ENCODE results near the gene CPNE9. TPM values are rescaled to one million over a fixed set of nuclear protein-coding genes. Genes with fewer than 3 reads are reported as not detected.

The CPNE9 gene
- total RNA-seq, 4 donors from 2014 or later = 0.54 to 1.6 (median 1.1) TPM

GRCh38 chr3:9700536-9700935 is 3.1 kb upstream of the CPNE9 start:
- TF ChIP-seq CTCF (IDR thresholded peaks at IDR 0.05) (no peak), POLR2A (IDR thresholded peaks at IDR 0.05) (no peak)
- DNase-seq (ENCODE audit: low spot score in 2 of 2) = no peak
- intact Hi-C loops (cut with DNase I; ENCODE audit: low total_unique reads) = no loop called here
- H3K4me3 ChIP-seq (ENCODE audit: low read depth, poor library complexity, severe bottlenecking) = no peak overlapping the region
- WGBS, 2 donors = 82 to 86% methylated on average over 2 of the region's 2 CpGs

- WGBS, 2 donors = 50 to 61% methylated on average over 7 of the region's 7 CpGs
- H3K4me3 ChIP-seq (ENCODE audit: low read depth, poor library complexity, severe bottlenecking) = no peak overlapping the region
Observed at GRCh38 chr3:9701006-9701405, 2.6 kb upstream of the CPNE9 start.

GRCh38 chr3:9701711-9702110 is 1.9 kb upstream of the CPNE9 start:
- TF ChIP-seq POLR2A (IDR thresholded peaks at IDR 0.05) (no peak), CTCF (IDR thresholded peaks at IDR 0.05) (no peak)
- 92 to 98% methylated on average over 10 of the region's 10 CpGs for WGBS, 2 donors

More at GRCh38 chr3:9701006-9701405, 2.6 kb upstream of the CPNE9 start:
- no peak for DNase-seq (ENCODE audit: low spot score in 2 of 2)
- no peak for TF ChIP-seq POLR2A (IDR thresholded peaks at IDR 0.05)
- no peak for TF ChIP-seq CTCF (IDR thresholded peaks at IDR 0.05)
- intact Hi-C loops (cut with DNase I; ENCODE audit: low total_unique reads) = no loop called here

GRCh38 chr3:9703240-9703639 is 393 bp upstream of the CPNE9 start:
- no peak for DNase-seq (ENCODE audit: low spot score in 2 of 2)
- H3K4me3 ChIP-seq (ENCODE audit: low read depth, poor library complexity, severe bottlenecking) = no peak overlapping the region
- TF ChIP-seq CTCF (IDR thresholded peaks at IDR 0.05) = no peak
- no peak for TF ChIP-seq POLR2A (IDR thresholded peaks at IDR 0.05)
- intact Hi-C loops (cut with DNase I; ENCODE audit: low total_unique reads) = no loop called here
- WGBS, 2 donors = 76 to 88% methylated on average over 4 of the region's 4 CpGs

More at GRCh38 chr3:9701711-9702110, 1.9 kb upstream of the CPNE9 start:
- H3K4me3 ChIP-seq (ENCODE audit: low read depth, poor library complexity, severe bottlenecking) = no peak overlapping the region
- DNase-seq (ENCODE audit: low spot score in 2 of 2) = no peak
- intact Hi-C loops (cut with DNase I; ENCODE audit: low total_unique reads) = no loop called here

- no peak for DNase-seq (ENCODE audit: low spot score in 2 of 2)
- intact Hi-C loops (cut with DNase I; ENCODE audit: low total_unique reads) = no loop called here
- TF ChIP-seq CTCF (IDR thresholded peaks at IDR 0.05) (no peak), POLR2A (IDR thresholded peaks at IDR 0.05) (no peak)
- WGBS, 2 donors = 1 to 4% methylated on average over 47 of the region's 62 CpGs
- peak overlapping the region; percentile 32 for H3K4me3 ChIP-seq (ENCODE audit: low read depth, poor library complexity, severe bottlenecking)
Observed at GRCh38 chr3:9704347-9705322, 1.0 kb downstream of the CPNE9 start.
